Stimulated activated CD8-positive, alpha-beta memory T cell treated with anti-CD3 and anti-CD28 coated beads, Interleukin-4, amount 100 ng/mL, for 4 hours (primary cell): ENCODE results near the gene SLC8A2.

Experiments
- DNase-seq, 2 donors: peaks; one replicate each; pipeline ENCODE4 v3.0.0-alpha.2; 2020; ENCODE audit warnings: low read depth in 2 of 2, low spot score in 1 of 2

SLC8A2 gene

GRCh38 chr19:47461876-47462275, 9.8 kb downstream of the SLC8A2 start:
- no peak for DNase-seq

GRCh38 chr19:47459477-47459876, 12.2 kb downstream of the SLC8A2 start:
- no peak for DNase-seq

GRCh38 chr19:47458672-47459071, 13.0 kb downstream of the SLC8A2 start:
- DNase-seq, result no peak

GRCh38 chr19:47456721-47457474, 14.8 kb downstream of the SLC8A2 start:
- no peak for DNase-seq

- DNase-seq, result no peak
Observed at GRCh38 chr19:47450478-47450877, 21.2 kb downstream of the SLC8A2 start.

DNA sequence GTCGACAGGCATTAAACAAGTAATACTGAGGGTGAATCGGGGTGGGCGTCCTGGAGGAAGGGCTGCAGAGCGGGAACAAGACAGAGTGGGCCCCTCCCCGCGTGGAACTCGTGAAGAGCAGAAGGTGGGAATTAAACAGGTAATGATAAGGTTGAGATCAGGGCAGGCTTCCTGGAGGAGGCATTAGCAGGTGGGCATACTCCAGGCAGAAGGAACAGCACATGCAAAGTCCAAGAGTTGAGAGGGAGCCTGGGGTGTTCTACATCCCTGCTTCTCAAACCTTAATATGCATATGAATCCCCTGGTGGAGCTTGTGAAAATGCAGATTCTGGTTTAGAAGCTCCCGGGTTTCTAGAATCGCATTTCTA, 23.3 kb downstream of the SLC8A2 start:
- DNase-seq, result no peak

- DNase-seq, result peak in 1 of 2 donors; percentile 24
Observed at GRCh38 chr19:47447470-47448359, 24.0 kb downstream of the SLC8A2 start.

DNA sequence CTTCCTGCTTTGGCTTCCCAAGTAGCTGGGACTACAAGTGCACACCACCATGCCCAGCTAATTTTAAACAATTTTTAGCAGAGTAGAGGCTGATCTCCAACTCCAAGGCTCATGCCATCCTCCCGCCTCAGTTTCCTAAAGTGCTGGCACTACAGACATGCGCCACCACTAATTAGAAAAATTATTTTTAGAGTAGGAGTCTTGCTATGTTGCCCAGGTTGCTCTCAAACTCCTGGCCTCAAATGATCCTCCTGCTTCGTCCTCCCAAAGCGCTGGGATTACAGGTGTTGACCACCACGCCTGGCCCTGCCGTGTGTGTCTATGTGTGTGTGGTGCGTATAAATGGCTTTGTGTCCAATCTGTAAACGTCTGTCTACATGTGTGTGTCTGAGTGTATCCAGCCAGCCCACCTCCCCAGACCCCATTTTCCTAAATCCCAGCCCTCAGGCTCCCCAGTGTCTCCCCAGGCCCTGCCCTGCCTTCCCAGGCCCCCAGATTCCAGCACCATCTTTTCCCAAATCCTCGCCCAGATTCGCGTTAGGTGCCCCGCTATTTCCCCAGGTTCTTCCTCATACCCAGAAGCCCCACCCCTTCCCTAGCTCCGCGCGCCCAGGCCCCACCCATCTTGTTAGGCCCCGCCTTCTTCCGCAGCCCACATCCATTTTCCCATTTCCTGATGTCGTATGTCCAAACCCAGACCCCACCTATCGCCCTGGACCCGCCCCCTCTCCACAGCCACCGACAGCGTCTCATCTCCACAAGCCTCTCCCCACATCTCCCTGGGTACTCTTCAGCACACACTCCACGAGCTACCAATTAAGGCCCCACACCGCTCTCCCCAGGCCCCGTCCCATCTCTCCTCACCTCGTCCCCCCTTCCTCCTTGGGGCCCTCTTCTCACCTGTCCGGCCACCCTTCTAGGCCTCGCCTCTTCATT, 24.9 kb downstream of the SLC8A2 start:
- DNase-seq, result no peak

DNA sequence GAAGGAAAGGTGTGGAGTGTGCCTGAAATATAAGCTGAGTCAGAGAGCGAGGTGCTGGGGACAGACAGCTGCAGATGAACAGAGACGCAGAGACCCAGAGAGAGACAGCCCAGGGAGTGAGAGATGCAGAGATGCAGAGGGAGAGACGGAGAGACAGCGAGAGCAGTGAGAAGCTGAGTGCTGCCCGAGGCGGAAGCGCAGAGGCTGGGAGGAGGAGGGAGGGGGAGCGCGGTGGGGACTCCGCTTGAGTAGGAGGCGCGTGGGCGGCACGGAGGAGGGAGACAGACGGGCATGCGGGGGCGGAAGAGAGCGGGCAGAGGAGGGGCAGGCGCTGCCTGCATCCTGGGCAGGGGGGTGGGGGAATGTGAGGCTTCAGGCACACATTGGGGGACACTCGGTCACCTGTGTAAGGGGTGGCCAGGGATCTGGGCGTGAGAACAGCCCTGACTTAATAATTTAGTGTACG, 25.7 kb downstream of the SLC8A2 start:
- DNase-seq, result peak; percentile 54 to 69

DNA sequence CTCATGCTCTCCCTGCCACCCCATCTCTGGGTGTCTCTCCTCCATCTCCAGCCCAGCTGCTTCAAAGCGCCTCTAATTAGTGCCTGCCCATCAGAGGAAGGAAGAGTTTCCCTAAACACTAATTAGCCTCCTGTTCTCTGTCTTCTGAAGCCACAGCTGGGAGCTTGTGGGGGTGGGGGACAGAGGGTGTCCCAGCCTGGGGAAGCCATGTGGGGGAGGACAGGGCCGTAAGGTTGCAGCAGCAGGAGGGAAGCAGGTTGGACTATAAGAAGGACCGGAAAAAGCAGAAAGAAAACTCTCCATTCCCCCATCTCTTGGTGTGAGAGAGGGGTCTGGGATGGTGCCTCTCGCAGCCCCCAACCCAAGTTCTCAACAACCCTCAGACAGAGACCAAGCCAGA, 26.2 kb downstream of the SLC8A2 start:
- DNase-seq, result no peak

DNA sequence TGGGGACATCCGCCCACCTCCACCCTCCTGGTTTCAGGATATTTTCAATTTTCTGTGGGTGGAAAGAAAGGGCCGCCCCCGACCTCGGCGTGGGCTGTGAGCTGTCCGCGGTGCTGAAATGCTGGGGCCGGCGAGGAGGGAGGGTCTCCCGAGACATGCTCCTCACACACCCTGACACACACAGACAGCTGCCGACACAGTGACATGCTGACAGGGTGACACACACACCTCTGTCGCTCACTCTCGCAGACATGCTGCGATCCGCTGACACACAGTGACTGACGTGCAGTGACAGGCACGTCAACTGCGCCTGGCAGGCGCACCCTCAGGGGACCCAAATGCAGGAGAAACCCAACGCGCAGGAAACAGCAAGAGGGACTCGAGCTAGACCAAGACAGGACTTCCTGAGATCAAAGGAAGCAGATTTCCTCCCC, 27.3 kb downstream of the SLC8A2 start:
- DNase-seq, result no peak

- no peak for DNase-seq
Observed at GRCh38 chr19:47443331-47443730, 28.4 kb downstream of the SLC8A2 start.

DNA sequence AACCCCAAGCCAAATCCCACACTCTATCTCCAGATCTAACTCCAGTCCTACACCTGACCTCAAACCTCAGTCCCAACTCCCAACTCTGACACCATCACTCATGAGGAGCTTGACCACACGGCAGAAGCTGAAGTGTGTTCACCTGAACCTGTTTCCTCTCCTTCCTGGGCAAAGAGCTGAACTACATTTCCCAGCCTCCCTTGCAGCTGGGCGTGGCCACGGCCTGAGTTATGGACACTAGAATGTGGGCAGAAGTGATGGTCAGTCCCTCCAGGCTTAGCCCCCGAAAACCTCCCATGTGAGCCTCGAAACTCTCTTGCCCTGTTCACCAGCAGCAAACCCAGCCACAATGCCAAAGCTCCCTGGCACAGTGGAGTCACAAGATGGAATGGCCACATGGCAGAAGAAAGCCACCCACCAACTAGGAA, 32.9 kb downstream of the SLC8A2 start:
- no peak for DNase-seq

GRCh38 chr19:47437500-47437899, 34.2 kb downstream of the SLC8A2 start:
- no peak for DNase-seq

GRCh38 chr19:47436712-47437401, 34.8 kb downstream of the SLC8A2 start:
- DNase-seq, result peak; percentile 64 to 88

GRCh38 chr19:47435883-47436417, 35.7 kb downstream of the SLC8A2 start:
- DNase-seq, result no peak

- no peak for DNase-seq
Observed at GRCh38 chr19:47435196-47435595, 36.5 kb downstream of the SLC8A2 start.

GRCh38 chr19:47434088-47434487, 37.6 kb downstream of the SLC8A2 start:
- no peak for DNase-seq

DNA sequence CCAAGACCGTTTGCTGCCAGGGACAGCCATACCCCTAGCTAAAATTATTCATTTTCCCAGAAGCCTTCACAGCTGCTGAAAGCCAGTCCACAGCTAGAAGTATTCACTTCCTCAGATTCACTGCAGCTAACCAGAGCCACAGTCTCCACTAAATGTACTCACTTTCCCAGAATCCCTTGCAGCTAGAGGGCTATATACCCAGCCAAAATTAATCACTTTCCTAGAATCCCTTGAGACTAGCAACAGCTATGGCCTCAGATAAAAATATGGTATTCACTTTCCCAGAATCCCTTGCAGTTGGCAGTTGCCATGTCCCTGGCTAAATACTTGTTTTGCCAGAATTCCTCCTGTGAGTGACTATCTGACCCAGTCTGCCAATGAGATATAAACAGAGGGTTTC, 38.6 kb downstream of the SLC8A2 start:
- no peak for DNase-seq

GRCh38 chr19:47432499-47432898, 39.2 kb downstream of the SLC8A2 start:
- DNase-seq, result no peak
